SU-DHL-6 (cell line): Measurements from ENCODE around the gene KLHL8.

Experiments used
- H2AFZ ChIP-seq: fragments of 200-600 bp; sonication (generic); 2 replicates; pipeline ENCODE4 v1.6.1; 2014; ENCODE audit warnings: low read depth, mild to moderate bottlenecking, moderate library complexity, mixed read lengths, antibody characterized with exemption, low read length; ENCODE audit not compliant: severe bottlenecking
- H3F3A ChIP-seq: fragments of 200-600 bp; shearing (Covaris generic); 2 replicates; pipeline ENCODE4 v1.6.0; 2016; ENCODE audit warnings: antibody characterized with exemption, mild to moderate bottlenecking; ENCODE audit not compliant: insufficient read depth
- H3K27ac ChIP-seq: fragments of 200-600 bp; sonication (generic); 2 replicates; pipeline ENCODE4 v1.5.1; 2016; ENCODE audit warnings: low read depth, mild to moderate bottlenecking, low read length, moderate library complexity, mixed read lengths
- H3K27me3 ChIP-seq: fragments of 200-600 bp; sonication (generic), shearing (Covaris generic); 2 replicates; pipeline ENCODE4 v1.6.0; 2014; ENCODE audit warnings: mild to moderate bottlenecking, low read length
- H3K36me3 ChIP-seq: fragments of 200-600 bp; sonication (generic); 2 replicates; pipeline ENCODE4 v1.6.1; 2014; ENCODE audit warnings: mild to moderate bottlenecking, low read length, mixed read lengths
- H3K4me2 ChIP-seq: fragments of 300-600, 200-600 bp; shearing (Covaris generic), sonication (generic); 2 replicates; pipeline ENCODE4 v1.6.0; 2014; ENCODE audit warnings: low read length, low read depth, mild to moderate bottlenecking; ENCODE audit not compliant: poor library complexity, severe bottlenecking
- H3K4me3 ChIP-seq: fragments of 200-600 bp; sonication (generic); 2 replicates; pipeline ENCODE4 v1.5.1; 2014; ENCODE audit warnings: antibody characterized with exemption, low read length, mild to moderate bottlenecking, mixed read lengths; ENCODE audit not compliant: insufficient read depth, poor library complexity, severe bottlenecking
- H3K79me2 ChIP-seq: fragments of 200-600 bp; sonication (generic); 2 replicates; pipeline ENCODE4 v1.6.1; 2014; ENCODE audit warnings: mild to moderate bottlenecking, low read length, moderate library complexity; ENCODE audit not compliant: insufficient read depth
- H3K9ac ChIP-seq: fragments of 200-600 bp; sonication (generic); 2 replicates; pipeline ENCODE4 v1.7.0; 2014; ENCODE audit warnings: mild to moderate bottlenecking, low read length
- H3K9me2 ChIP-seq: fragments of 200-600 bp; sonication (generic); replicated peaks from 2 replicates; pipeline ENCODE4 v1.6.1; 2014; ENCODE audit warnings: low read length; ENCODE audit not compliant: insufficient read depth
- H3K9me3 ChIP-seq: fragments of 200-600 bp; sonication (generic); 2 replicates; pipeline ENCODE4 v1.6.1; 2014; ENCODE audit warnings: low read length, mixed read lengths; ENCODE audit not compliant: insufficient read depth
- H4K20me1 ChIP-seq: fragments of 200-600 bp; sonication (generic); 2 replicates; pipeline ENCODE4 v1.6.1; 2014; ENCODE audit warnings: low read depth, mild to moderate bottlenecking, antibody characterized with exemption, low read length, moderate library complexity, mixed read lengths
- CTCF ChIP-seq: fragments of 200-600 bp; sonication (generic); IDR thresholded peaks from one replicate; pipeline ENCODE4 v1.5.1; 2017; ENCODE audit warnings: antibody characterized with exemption, mild to moderate bottlenecking, low read length, moderate library complexity; ENCODE audit not compliant: insufficient read depth, poor library complexity, severe bottlenecking
- EZH2phosphoT487 ChIP-seq: fragments of 200-600 bp; sonication (generic), shearing (Covaris generic); conservative IDR thresholded peaks from 2 replicates; pipeline ENCODE4 v1.6.1; 2018; ENCODE audit warnings: mild to moderate bottlenecking, antibody characterized with exemption, low read length, moderate library complexity, mixed read lengths

Gene KLHL8

GRCh38 chr4:87179751-87180150 is 40.7 kb downstream of the KLHL8 start:
- Histone ChIP-seq H3K9me3 (no peaks in the 10 kb centered on the region), H3K4me2 (no peak overlapping the region), H3F3A (no peaks in the 10 kb centered on the region), H2AFZ (no peak overlapping the region), H3K4me3 (no peak overlapping the region), H3K9me2 (no peaks in the 10 kb centered on the region), H4K20me1 (no peaks in the 10 kb centered on the region), H3K27ac (no peak overlapping the region), H3K27me3 (no peaks in the 10 kb centered on the region), H3K79me2 (no peaks in the 10 kb centered on the region), H3K36me3 (no peaks in the 10 kb centered on the region), H3K9ac (no peak overlapping the region)
- TF ChIP-seq EZH2phosphoT487 = no peak
- TF ChIP-seq CTCF = no peak

GRCh38 chr4:87174672-87175071 is 45.7 kb downstream of the KLHL8 start:
- no peaks in the 10 kb centered on the region for H3K27me3 ChIP-seq
- TF ChIP-seq CTCF = no peak
- no peak overlapping the region for H2AFZ ChIP-seq
- no peaks in the 10 kb centered on the region for H3K36me3 ChIP-seq
- H3K79me2 ChIP-seq = no peaks in the 10 kb centered on the region
- H3K9me3 ChIP-seq = no peaks in the 10 kb centered on the region
- H3K4me2 ChIP-seq = no peak overlapping the region
- no peak overlapping the region for H3K4me3 ChIP-seq
- H3K9me2 ChIP-seq = no peaks in the 10 kb centered on the region
- H3F3A ChIP-seq = no peaks in the 10 kb centered on the region
- no peak overlapping the region for H3K9ac ChIP-seq
- no peaks in the 10 kb centered on the region for H4K20me1 ChIP-seq
- H3K27ac ChIP-seq = no peak overlapping the region

- no peaks in the 10 kb centered on the region for H3K9me3 ChIP-seq
- no peak overlapping the region for H3K27ac ChIP-seq
- no peak overlapping the region for H2AFZ ChIP-seq
- no peaks in the 10 kb centered on the region for H4K20me1 ChIP-seq
- no peaks in the 10 kb centered on the region for H3K79me2 ChIP-seq
- no peaks in the 10 kb centered on the region for H3K36me3 ChIP-seq
- H3K9me2 ChIP-seq = no peaks in the 10 kb centered on the region
- H3K4me2 ChIP-seq = no peak overlapping the region
- TF ChIP-seq CTCF (no peak), EZH2phosphoT487 (no peak)
- no peaks in the 10 kb centered on the region for H3F3A ChIP-seq
- H3K27me3 ChIP-seq = no peaks in the 10 kb centered on the region
- no peak overlapping the region for H3K9ac ChIP-seq
- no peak overlapping the region for H3K4me3 ChIP-seq
These were observed 48.5 kb downstream of the KLHL8 start for GRCh38 chr4:87171944-87172343.
